Fibroblast of the aortic adventitia (primary cell): Measurements from ENCODE around the gene EVX2. TPM values are rescaled to one million over a fixed set of nuclear protein-coding genes. Genes with fewer than 3 reads are reported as not detected.

ENCODE experiments used
- DNase-seq: peaks from one replicate; pipeline ENCODE4 v3.0.0-alpha.2; 2010; ENCODE audit warnings: low read depth
- H3K4me3 ChIP-seq: 2 replicates; pipeline ENCODE4 v1.5.1; 2011; ENCODE audit warnings: low read depth, mild to moderate bottlenecking, control low read depth, low read length, moderate library complexity
- CTCF ChIP-seq: IDR thresholded peaks from 2 replicates; pipeline ENCODE4 v1.5.1; 2011; ENCODE audit warnings: mild to moderate bottlenecking, low read length, control low read depth, inconsistent platforms; ENCODE audit not compliant: insufficient read depth
- total RNA-seq: library from RNA; depleted of rRNA; stranded (reverse); fragments of >200 nt; gene quantifications from 2 replicates; pipeline ENCODE4 v1.2.3, GENCODE V29; 2012; ENCODE audit warnings: low replicate concordance

EVX2 gene
- total RNA-seq, 1 donor, result not detected

GRCh38 chr2:176115883-176116813, 32.4 kb upstream of the EVX2 start, which contains the start of gene HOXD10:
TSS of gene HOXD10 (plus strand) at chr2:176116778. CDS start at chr2:176116834, 56 bp downstream.
- DNase-seq, result no peak
- H3K4me3 ChIP-seq, result no peak within 1 kb of the TSS
- no peak for TF ChIP-seq CTCF

GRCh38 chr2:176114930-176115625, 31.3 kb upstream of the EVX2 start:
- no peak for DNase-seq
- H3K4me3 ChIP-seq, result no peak overlapping the region
- TF ChIP-seq CTCF, result no peak

GRCh38 chr2:176114120-176114929, 30.6 kb upstream of the EVX2 start:
- H3K4me3 ChIP-seq, result no peak overlapping the region
- no peak for TF ChIP-seq CTCF
- no peak for DNase-seq

GRCh38 chr2:176112375-176113302, 28.9 kb upstream of the EVX2 start:
- H3K4me3 ChIP-seq, result no peak overlapping the region
- DNase-seq, result no peak
- TF ChIP-seq CTCF, result no peak

GRCh38 chr2:176111846-176112374, 28.1 kb upstream of the EVX2 start:
- no peak for TF ChIP-seq CTCF
- H3K4me3 ChIP-seq, result no peak overlapping the region
- no peak for DNase-seq
